CD4-positive, alpha-beta T cell treated with Interferon alpha-2 for 1 hour (primary cell): ENCODE data around the gene LRRC71.

ENCODE experiments used
- DNase-seq, 2 donors: peaks; one replicate each; pipeline ENCODE4 v3.0.0-alpha.2; 2020 to 2022

LRRC71 gene

GRCh38 chr1:156930483-156930882 lies 10.1 kb downstream of the LRRC71 start:
- DNase-seq = no peak

DNA sequence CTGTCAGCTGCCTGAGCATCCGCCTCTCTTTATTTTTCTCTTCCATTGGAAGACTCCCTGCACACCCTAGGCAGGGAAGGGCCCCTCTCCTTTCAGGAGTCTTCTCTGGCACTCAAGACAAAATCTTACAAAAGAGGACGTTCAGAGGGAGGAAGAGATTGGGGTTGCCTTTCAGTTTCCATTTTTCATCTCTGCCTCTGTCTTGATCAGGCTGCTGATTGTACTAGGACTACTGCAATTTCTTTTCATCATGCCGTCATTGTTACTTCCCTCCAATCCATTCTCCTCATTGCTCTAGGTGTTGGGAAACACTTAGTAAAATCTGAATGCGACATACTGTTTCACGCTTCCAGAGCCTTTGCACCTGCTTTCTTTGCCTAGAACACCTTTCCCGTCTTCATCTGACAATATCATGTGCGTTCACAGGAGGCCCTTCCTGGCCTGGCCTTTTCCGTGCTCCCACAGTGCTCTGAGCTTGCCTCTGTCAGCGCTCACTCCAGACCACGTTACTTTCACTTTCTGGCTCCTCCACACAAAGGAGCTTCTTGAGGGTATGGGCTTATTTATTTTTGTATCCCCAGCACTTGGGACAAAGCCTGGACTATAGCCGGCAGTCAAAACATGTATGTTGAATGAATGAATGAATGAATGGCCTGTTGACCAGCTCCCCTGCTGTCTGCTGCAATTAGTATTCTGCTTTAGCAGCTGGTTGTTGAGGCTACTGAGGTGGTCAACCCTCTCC lies 10.9 kb downstream of the LRRC71 start:
- DNase-seq = no peak

GRCh38 chr1:156931974-156932710 lies 11.7 kb downstream of the LRRC71 start:
- no peak for DNase-seq

- DNase-seq = no peak
Observed at GRCh38 chr1:156933136-156933535, 12.7 kb downstream of the LRRC71 start.

GRCh38 chr1:156935505-156936128 lies 15.2 kb downstream of the LRRC71 start:
- DNase-seq = no peak

DNA sequence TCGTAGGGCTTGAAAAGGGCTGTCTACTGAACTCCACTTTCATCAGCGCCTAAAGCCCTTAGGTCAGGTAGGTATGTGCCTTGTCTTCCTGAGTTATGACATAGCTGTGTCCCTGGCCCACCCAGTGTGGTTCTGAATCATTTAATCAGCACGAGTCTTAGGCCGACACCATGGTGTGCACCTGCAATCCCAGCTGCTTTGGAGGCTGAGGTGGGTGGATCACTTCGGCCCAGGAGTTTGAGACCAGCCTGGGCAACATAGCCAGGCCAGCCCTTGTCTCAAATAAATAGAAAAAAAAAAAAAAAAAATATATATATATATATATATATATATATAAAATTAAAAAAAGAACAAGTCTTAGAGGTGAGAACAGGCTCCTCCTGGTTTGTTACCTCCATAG lies 15.8 kb downstream of the LRRC71 start:
- DNase-seq = no peak

DNA sequence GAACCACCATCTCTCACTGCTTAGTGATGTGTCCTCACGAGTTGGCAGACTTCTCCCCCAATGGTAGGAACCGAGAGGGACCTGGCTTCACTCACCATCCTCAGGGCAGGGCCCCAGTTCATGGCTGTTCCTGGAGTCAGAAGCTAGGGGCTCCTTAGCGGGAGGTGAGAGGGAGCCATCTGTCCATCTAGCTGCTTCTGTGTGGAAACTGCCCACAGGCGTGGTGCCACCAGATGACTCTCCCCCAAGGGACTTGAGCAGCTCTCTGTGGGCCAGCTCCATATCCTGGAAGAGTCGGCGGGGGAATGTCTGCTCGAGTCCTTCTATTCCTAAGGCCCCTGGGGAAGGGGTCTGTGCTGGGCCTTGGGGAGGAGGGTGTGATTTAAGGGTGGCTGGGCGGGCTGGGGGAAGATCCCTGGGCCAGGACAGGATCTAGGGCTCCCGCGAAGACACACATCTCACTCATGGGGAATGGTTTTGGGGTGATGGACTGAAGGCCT lies 16.3 kb downstream of the LRRC71 start:
- no peak for DNase-seq

- DNase-seq = no peak
Observed at GRCh38 chr1:156937883-156938282, 17.5 kb downstream of the LRRC71 start.

DNA sequence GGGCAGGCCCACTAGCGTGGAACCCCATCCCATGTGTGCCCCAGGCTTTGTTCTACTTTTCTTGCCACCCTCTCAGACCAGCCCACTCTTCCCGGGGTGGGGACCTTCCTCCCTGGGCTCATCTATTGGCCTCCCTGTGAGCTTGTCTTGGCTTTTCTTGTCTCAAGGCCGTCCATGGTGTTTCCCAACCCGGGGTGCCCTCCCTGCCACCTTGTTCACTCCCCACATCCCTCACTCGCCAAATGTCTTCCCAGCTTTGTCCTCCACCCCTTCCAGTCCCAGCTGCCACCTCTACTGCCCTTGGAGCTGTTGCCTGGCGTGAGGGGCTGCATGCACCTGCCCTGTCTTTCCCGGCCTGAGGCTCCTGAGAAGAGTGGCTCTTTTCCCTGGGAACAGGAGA lies 18.4 kb downstream of the LRRC71 start:
- no peak for DNase-seq

- no peak for DNase-seq
Observed at GRCh38 chr1:156939786-156940334, 19.4 kb downstream of the LRRC71 start.

- no peak for DNase-seq
Observed at GRCh38 chr1:156941675-156942074, 21.2 kb downstream of the LRRC71 start.

GRCh38 chr1:156942176-156942575 lies 21.7 kb downstream of the LRRC71 start:
- DNase-seq = no peak

DNA sequence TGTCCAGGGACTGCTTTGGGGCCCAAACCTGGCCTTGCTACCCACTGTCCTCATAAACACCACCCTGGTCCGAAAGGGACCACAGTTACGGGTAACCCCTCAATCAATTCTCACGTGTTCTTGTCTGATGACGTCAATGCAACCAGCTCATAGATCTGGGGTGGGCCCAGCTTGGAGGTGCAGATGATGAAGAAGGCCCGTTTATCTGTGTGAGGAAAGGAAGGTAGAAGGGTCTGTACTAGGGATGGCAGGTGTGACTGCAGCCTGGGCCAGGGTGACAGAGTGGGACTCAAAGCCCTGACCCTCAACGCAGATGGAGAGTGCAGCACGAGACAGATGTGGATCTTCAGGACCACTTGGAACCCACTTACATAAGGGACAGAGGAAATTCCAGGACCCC lies 22.1 kb downstream of the LRRC71 start:
- DNase-seq = no peak

GRCh38 chr1:156943756-156944155 lies 23.3 kb downstream of the LRRC71 start:
- no peak for DNase-seq

DNA sequence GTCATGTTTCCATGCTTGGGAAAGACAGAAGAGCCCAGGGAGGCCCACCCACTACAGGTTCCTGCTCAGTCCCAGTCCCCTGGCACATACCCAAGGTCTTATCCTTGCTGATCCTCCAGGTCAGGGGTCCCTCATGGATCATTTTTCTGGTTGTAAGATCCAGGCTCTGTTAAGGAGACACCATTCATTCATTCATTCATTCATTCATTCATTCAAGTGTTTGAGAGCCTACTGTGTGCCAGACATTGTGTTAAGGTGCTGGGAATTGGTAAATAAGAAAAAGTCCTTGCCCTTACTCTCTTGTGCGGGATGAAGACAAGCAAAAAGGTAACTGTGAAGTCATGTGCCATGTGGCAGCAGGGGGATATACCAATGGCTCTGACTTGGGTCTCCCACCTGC lies 23.8 kb downstream of the LRRC71 start:
- no peak for DNase-seq

- no peak for DNase-seq
Observed at GRCh38 chr1:156944848-156945247, 24.4 kb downstream of the LRRC71 start.

DNA sequence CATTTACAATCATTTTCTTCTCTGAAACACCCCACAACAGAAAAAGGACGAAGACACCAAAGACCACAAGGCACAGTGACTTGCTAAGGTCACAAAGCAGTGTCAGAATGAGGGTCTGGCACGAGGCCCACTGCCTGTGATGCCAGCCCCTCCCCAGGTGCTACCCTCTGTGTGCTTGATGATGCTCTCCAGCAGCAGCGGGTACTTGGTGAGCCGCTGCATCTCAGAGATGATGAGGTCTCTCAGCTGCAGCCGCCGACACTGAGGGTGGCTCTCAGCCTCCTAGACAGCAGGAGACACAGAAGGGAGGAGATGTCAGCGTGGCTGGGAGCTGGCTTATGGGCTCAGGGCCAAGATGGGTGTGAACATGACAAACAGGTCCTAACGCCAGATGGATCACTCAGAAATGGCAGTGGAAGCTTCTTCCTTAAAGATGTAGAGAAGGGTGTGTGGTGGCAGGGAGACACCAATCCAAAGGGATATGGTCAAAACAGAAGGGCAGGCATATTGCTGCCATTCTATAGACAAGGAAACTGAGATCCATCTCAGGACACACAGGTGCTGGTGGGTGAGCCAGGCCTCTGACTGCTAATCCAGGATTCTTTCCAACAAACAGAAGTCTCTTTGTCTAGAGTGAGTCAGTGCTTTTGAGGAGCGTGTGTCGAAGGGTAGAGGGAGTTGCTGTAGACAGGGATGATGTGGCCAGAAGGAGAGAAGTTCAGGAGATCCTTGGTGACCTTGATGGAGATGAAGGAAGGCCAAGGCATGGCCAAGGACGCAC lies 25.6 kb downstream of the LRRC71 start:
- DNase-seq = no peak

- no peak for DNase-seq
Observed at GRCh38 chr1:156947127-156947526, 26.7 kb downstream of the LRRC71 start.

DNA sequence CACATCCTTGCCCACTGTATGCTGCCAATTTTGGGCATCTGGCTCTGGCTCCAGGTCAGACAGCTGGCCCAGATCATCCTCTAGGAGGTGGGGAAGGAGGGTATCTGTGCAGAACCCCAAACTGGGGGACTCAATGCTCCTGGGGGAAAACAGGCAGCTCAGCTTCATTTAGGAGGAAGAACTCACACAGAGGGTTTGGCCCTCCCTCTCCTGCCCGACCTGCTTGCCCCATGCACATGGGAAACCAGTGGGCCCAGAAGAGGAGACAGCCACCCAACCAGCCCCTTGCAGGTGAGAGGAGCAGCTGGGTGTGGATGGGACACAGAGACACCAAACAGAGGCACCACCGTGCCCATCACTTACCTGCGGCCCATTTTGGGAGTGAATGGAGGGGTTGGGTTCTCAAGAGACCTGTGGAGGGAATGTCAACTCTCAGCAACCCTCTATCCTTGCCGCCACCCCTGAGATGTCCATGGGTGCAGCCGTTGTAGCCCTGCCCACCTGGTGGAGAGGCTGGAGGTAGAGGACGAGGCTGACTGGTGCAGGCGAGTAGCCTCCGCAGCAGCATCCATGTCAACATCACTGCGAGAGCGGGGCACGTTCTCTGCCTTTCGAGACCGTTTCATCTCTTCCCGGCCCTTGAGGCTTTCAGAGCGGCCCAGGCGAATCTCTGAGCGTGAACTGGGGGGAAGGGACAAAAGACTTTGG lies 27.5 kb downstream of the LRRC71 start:
- no peak for DNase-seq

DNA sequence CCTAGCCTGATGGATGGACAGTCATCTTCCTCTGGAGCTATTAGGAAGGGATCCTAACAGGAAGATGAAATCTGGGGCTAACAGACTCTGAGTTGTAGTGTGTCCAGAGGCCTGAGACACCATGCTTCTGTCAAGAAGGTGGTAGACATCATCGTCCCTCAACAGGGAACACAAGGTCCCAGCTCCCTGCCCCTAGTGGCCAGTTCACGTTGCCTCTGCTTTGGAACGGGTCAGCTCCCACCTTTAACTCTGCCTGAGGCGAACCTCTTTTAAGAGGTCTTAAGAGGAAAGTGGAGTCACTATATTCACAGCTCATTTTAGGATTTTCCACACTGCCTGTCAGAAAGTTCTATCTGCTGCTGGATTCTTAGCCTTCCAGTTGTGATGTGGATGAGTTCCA lies 28.3 kb downstream of the LRRC71 start:
- DNase-seq = no peak

DNA sequence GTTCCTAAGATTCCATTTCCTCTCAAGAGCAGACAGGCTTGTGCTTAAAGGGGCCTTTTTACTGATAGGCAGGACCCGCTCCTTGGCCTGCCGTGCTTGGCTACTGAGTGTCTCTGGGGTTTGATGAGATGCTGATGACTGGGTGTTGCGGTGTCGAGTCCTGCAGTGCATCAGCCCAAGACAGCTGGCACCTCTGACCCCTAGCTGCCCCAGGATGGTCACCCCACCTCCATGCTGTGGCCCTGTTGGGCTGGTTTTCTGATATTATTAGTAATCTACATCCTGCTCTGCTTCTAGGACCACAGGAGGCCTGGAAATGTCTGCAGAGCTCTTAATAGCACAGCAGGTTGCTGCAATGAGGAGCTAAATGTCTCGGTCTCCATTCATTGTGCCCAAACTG lies 28.7 kb downstream of the LRRC71 start:
- no peak for DNase-seq

DNA sequence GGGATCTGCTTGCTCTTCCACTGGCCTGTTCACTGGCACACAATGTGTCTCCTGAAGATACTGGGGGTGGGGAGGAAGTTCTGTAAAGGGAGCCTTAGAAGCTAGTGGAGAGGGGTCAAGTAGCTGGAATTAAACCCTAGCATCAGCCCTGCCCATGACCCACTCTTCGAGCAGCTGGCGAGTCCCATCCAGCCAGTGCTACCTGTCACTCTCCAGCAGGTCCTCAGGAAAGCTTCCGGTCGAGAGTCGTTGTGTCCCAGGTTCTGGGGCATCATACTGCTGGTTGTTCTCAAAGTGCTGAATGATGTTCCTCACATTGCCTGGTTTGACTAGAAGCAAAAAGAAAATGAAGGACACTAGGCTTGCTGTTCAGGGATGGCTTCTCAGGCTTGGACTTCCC lies 30.9 kb downstream of the LRRC71 start:
- DNase-seq = no peak
